Keratinocyte (primary cell): ENCODE measurements around the gene LRFN5.

Experiments
- CTCF ChIP-seq, 3 experiments: IDR thresholded peaks in 1 of 3; conservative IDR thresholded peaks in 1 of 3; optimal IDR thresholded peaks in 1 of 3; 2 replicates in 2 of 3; 3 replicates in 1 of 3; pipeline versions ENCODE3 to v1.5.1; 2011; ENCODE audit warnings: low read length in 3 of 3, mild to moderate bottlenecking in 3 of 3, moderate library complexity in 2 of 3, control low read depth in 1 of 3, inconsistent platforms in 1 of 3; ENCODE audit not compliant: insufficient read depth in 2 of 3; ENCODE audit errors: extremely low read depth in 1 of 3
- EZH2 ChIP-seq: IDR thresholded peaks from one replicate; pipeline ENCODE4 v1.6.1; 2012; ENCODE audit warnings: inconsistent platforms, mild to moderate bottlenecking, low read length, moderate library complexity

DNA sequence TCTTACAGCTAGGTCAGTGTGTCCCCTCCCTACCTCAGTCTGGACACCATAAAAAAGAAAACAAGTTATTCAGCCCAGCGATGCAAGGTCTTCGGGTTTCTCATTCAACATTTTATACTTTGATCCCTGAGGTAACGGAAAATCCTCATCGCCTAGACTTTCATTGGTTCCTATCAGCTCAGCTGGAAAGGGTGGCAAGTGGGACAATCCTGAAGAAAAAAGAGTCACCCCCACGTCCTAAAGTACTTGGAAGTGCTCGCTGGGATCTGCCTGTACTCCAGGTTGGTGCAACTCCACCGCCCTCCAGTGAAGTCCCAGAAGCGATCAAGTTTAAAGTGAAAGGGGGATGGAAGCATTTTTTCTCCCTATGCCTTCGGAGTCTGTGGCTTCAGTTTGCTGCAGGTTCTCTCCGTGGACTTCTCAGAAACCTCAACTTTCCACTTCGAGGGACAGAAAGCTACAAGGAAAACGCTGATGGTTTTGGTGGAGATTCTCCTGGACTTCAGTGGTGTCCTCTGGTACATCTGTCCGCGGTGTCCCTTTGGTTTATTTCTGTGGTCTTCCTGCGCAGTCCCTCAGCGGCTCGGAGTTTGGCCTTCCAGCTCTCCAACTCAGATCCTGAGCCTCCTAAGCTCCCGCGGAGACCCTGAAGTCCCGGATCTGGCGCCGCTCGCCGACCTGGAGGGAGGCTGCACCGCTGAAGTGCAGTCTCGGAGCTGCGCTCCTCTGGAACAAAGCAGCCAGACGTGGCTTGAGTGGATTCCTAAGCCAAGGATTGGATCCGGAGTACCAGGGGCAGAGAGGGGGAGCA lies 1.8 kb upstream of the LRFN5 start:
- TF ChIP-seq CTCF (optimal IDR thresholded peaks at IDR 0.05 in 1 of 3, IDR thresholded peaks at IDR 0.05 in 1 of 3, conservative IDR thresholded peaks at IDR 0.05 in 1 of 3; ENCODE audit: extremely low read depth in 1 of 3, insufficient read depth in 2 of 3, low read length in 3 of 3): no peak
- peak; percentile 13 for TF ChIP-seq EZH2
